Uterus (tissue), 4 donors: ENCODE data around the gene GIPC2. TPM values are rescaled to one million over a fixed set of nuclear protein-coding genes. Genes with fewer than 3 reads are reported as not detected.
"Not testable (repeated sequence)": the region's sequence is repeated elsewhere in the genome, so short reads cannot be mapped to it uniquely, and the experiment has no call there.

Experiments
- DNase-seq, 2 donors: peaks; one replicate each; pipeline ENCODE4 v3.0.0-alpha.2; 2019 to 2020
- H3K27ac ChIP-seq, 2 donors: fragments of 200-600 bp; sonication (generic); 1 replicate in 1 of 2; 2 replicates in 1 of 2; pipeline ENCODE4 v1.5.1; 2016 to 2018
- H3K27me3 ChIP-seq, 2 donors: fragments of 200-600 bp; sonication (generic); one replicate each; pipeline ENCODE4 v1.5.1; 2018 to 2019; ENCODE audit warnings: control low read depth in 1 of 2
- H3K36me3 ChIP-seq, 2 donors: fragments of 200-600 bp; sonication (generic); one replicate each; pipeline ENCODE4 v1.5.1; 2019; ENCODE audit warnings: control low read depth in 1 of 2
- H3K4me1 ChIP-seq, 2 donors: fragments of 200-600 bp; sonication (generic); one replicate each; pipeline ENCODE4 v1.5.1; 2018 to 2019; ENCODE audit warnings: control low read depth in 1 of 2
- H3K4me3 ChIP-seq, 2 donors: fragments of 200-600 bp; sonication (generic); 1 replicate in 1 of 2; 2 replicates in 1 of 2; pipeline ENCODE4 v1.5.1; 2018 to 2019; ENCODE audit warnings: mild to moderate bottlenecking in 1 of 2
- H3K9me3 ChIP-seq, 2 donors: fragments of 200-600 bp; sonication (generic); one replicate each; pipeline ENCODE4 v1.5.1; 2019; ENCODE audit warnings: control low read depth in 1 of 2
- CTCF ChIP-seq, 4 experiments: fragments of 200-600 bp in 2 of 4; fragments of 450-650 bp in 2 of 4; sonication (generic) in 2 of 4; IDR thresholded peaks; one replicate each; pipeline ENCODE4 v1.5.1; 2016 to 2019; ENCODE audit warnings: antibody characterized with exemption in 4 of 4, mild to moderate bottlenecking in 2 of 4, moderate library complexity in 1 of 4
- POLR2A ChIP-seq, 2 donors: fragments of 450-650 bp; IDR thresholded peaks; one replicate each; pipeline ENCODE4 v1.6.1; 2016; ENCODE audit warnings: antibody characterized with exemption in 2 of 2, mild to moderate bottlenecking in 1 of 2, moderate library complexity in 1 of 2
- intact Hi-C: fragments of 100-400 bp; cut with DNase I; formaldehyde crosslinking; loops from one replicate; pipeline ENCODE4 v1.15.1; 2023; ENCODE audit warnings: low total_unique reads
- total RNA-seq, 4 donors: library from RNA; depleted of rRNA in 3 of 4; stranded (reverse); fragments of >200 nt in 3 of 4; gene quantifications; one replicate each; pipeline versions ENCODE4 v1.1.0 to v1.2.4, GENCODE V29; 2014 to 2023
- donor health status: DM: yes; HTN: yes; CAD: no.

GIPC2 gene
- total RNA-seq, 4 donors from 2014 or later, result 3.6 to 8.2 (median 5.8) TPM

GRCh38 chr1:78104322-78104721 lies 58.6 kb downstream of the GIPC2 start:
- no peak for DNase-seq
- H3K9me3 ChIP-seq, result no peaks in the 10 kb centered on the region
- no peak overlapping the region for H3K27ac ChIP-seq
- no peaks in the 10 kb centered on the region for H3K36me3 ChIP-seq
- H3K4me1 ChIP-seq, result no peaks in the 10 kb centered on the region
- no peak for TF ChIP-seq CTCF (IDR thresholded peaks at IDR 0.05)
- intact Hi-C loops, result no loop called here
- no peaks in the 10 kb centered on the region for H3K27me3 ChIP-seq
- H3K4me3 ChIP-seq, result no peak overlapping the region

GRCh38 chr1:78109659-78110058 lies 63.9 kb downstream of the GIPC2 start:
- not testable (repeated sequence) for DNase-seq, H3K27ac ChIP-seq, H3K4me1 ChIP-seq, H3K36me3 ChIP-seq, H3K27me3 ChIP-seq, H3K4me3 ChIP-seq, H3K9me3 ChIP-seq
- intact Hi-C loops, result loop anchor here (10.0 kb wide), 1 partner anchor 135 kb away; the partner anchor contains the start of gene FUBP1

GRCh38 chr1:78113156-78113916 lies 67.6 kb downstream of the GIPC2 start:
- intact Hi-C loops, result loop anchor here (10.0 kb wide), 1 partner anchor 139 kb away; the partner anchor contains the start of gene FUBP1
- no peaks in the 10 kb centered on the region for H3K4me1 ChIP-seq
- DNase-seq, result no peak
- no peak for TF ChIP-seq CTCF (IDR thresholded peaks at IDR 0.05)
- no peak overlapping the region for H3K27ac ChIP-seq
- no peaks in the 10 kb centered on the region for H3K27me3 ChIP-seq
- H3K4me3 ChIP-seq, result no peak overlapping the region
- no peaks in the 10 kb centered on the region for H3K36me3 ChIP-seq
- no peaks in the 10 kb centered on the region for H3K9me3 ChIP-seq

GRCh38 chr1:78114034-78114956 lies 68.5 kb downstream of the GIPC2 start:
- intact Hi-C loops, result loop anchor here (10.0 kb wide), 1 partner anchor 139 kb away; the partner anchor contains the start of gene FUBP1
- Histone ChIP-seq H3K9me3 (no peaks in the 10 kb centered on the region), H3K27me3 (no peaks in the 10 kb centered on the region), H3K36me3 (no peaks in the 10 kb centered on the region), H3K4me1 (no peaks in the 10 kb centered on the region), H3K4me3 (no peak overlapping the region), H3K27ac (peak overlapping the region in 1 of 2 donors; percentile 49)
- DNase-seq, result peak; percentile 27 to 48
- TF ChIP-seq POLR2A (IDR thresholded peaks at IDR 0.05) (no peak), CTCF (IDR thresholded peaks at IDR 0.05) (peak; percentile 76 to 92 (median 81))

GRCh38 chr1:78120485-78120884 lies 74.7 kb downstream of the GIPC2 start:
- H3K9me3 ChIP-seq, intact Hi-C loops, H3K36me3 ChIP-seq, H3K27ac ChIP-seq, DNase-seq, H3K27me3 ChIP-seq, H3K4me3 ChIP-seq, H3K4me1 ChIP-seq: not testable (repeated sequence)

- H3K9me3 ChIP-seq, result no peaks in the 10 kb centered on the region
- intact Hi-C loops, result no loop called here
- H3K36me3 ChIP-seq, result no peaks in the 10 kb centered on the region
- DNase-seq, result no peak
- TF ChIP-seq CTCF (IDR thresholded peaks at IDR 0.05) (no peak), POLR2A (IDR thresholded peaks at IDR 0.05) (no peak)
- no peak overlapping the region for H3K4me3 ChIP-seq
- H3K27me3 ChIP-seq, result no peaks in the 10 kb centered on the region
- H3K4me1 ChIP-seq, result no peaks in the 10 kb centered on the region
- H3K27ac ChIP-seq, result no peak overlapping the region
Observed at GRCh38 chr1:78121710-78122109, 75.9 kb downstream of the GIPC2 start.
